Esophagus muscularis mucosa (tissue), 4 donors: ENCODE data around the gene SYT6. TPM values are rescaled to one million over a fixed set of nuclear protein-coding genes. Genes with fewer than 3 reads are reported as not detected.

Experiments used
- DNase-seq: peaks from one replicate; pipeline ENCODE4 v3.0.0-alpha.2; 2017; ENCODE audit errors: extremely low spot score
- H3K27ac ChIP-seq, 4 donors: fragments of 200-600 bp; sonication (generic); replicated peaks in 1 of 4; 1 replicate in 3 of 4; 2 replicates in 1 of 4; pipeline ENCODE4 v1.5.1; 2016 to 2019; ENCODE audit warnings: mild to moderate bottlenecking in 1 of 4
- H3K27me3 ChIP-seq, 4 donors: fragments of 200-600 bp; sonication (generic); one replicate each; pipeline versions ENCODE4 v1.5.1 to v1.6.0; 2016 to 2019
- H3K36me3 ChIP-seq, 4 donors: fragments of 200-600 bp; sonication (generic); one replicate each; pipeline ENCODE4 v1.5.1; 2016 to 2019
- H3K4me1 ChIP-seq, 4 donors: fragments of 200-600 bp; sonication (generic); one replicate each; pipeline ENCODE4 v1.5.1; 2016 to 2019
- H3K4me3 ChIP-seq, 4 donors: fragments of 200-600 bp; sonication (generic); 1 replicate in 2 of 4; 2 replicates in 2 of 4; pipeline ENCODE4 v1.5.1; 2016 to 2019; ENCODE audit warnings: mild to moderate bottlenecking in 4 of 4, moderate library complexity in 1 of 4
- H3K9me3 ChIP-seq, 4 donors: fragments of 200-600 bp; sonication (generic); 1 replicate in 3 of 4; 2 replicates in 1 of 4; pipeline ENCODE4 v1.5.1; 2016 to 2019
- EP300 ChIP-seq: sonication (generic); formaldehyde crosslinking; IDR thresholded peaks from one replicate; pipeline ENCODE4 v1.6.1; 2017; ENCODE audit warnings: antibody characterized with exemption
- POLR2A ChIP-seq: fragments of 450-650 bp; IDR thresholded peaks from one replicate; pipeline ENCODE4 v1.6.1; 2017; ENCODE audit warnings: antibody characterized with exemption, moderate library complexity, mild to moderate bottlenecking, low read depth
- POLR2AphosphoS5 ChIP-seq, 2 donors: sonication (generic); formaldehyde crosslinking; IDR thresholded peaks; one replicate each; pipeline ENCODE4 v1.6.1; 2017; ENCODE audit warnings: antibody characterized with exemption in 2 of 2
- WGBS: methylation state at CpG from one replicate; pipeline ENCODE4 v1.1.5; 2018; 5-methylcytosine and 5-hydroxymethylcytosine counted together
- intact Hi-C: fragments of 100-400 bp; cut with DNase I; formaldehyde crosslinking; loops from one replicate; pipeline ENCODE4 v1.15.1; 2023
- total RNA-seq, 4 donors: library from RNA; depleted of rRNA; stranded (reverse); fragments of >200 nt; gene quantifications; one replicate each; pipeline versions ENCODE4 v1.1.0 to v1.2.1, GENCODE V29; 2016
- TF ChIP-seq, protein P1 (sequence below), 3 experiments: fragments of 200-600 bp in 2 of 3; fragments of 450-650 bp in 1 of 3; sonication (generic) in 2 of 3; IDR thresholded peaks; one replicate each; pipeline ENCODE4 v1.5.1; 2017 to 2019; ENCODE audit warnings: antibody characterized with exemption in 3 of 3, mild to moderate bottlenecking in 2 of 3, moderate library complexity in 1 of 3

The SYT6 gene
- total RNA-seq, 4 donors from 2014 or later = 0.06 to 0.83 TPM; not detected in 2

DNA sequence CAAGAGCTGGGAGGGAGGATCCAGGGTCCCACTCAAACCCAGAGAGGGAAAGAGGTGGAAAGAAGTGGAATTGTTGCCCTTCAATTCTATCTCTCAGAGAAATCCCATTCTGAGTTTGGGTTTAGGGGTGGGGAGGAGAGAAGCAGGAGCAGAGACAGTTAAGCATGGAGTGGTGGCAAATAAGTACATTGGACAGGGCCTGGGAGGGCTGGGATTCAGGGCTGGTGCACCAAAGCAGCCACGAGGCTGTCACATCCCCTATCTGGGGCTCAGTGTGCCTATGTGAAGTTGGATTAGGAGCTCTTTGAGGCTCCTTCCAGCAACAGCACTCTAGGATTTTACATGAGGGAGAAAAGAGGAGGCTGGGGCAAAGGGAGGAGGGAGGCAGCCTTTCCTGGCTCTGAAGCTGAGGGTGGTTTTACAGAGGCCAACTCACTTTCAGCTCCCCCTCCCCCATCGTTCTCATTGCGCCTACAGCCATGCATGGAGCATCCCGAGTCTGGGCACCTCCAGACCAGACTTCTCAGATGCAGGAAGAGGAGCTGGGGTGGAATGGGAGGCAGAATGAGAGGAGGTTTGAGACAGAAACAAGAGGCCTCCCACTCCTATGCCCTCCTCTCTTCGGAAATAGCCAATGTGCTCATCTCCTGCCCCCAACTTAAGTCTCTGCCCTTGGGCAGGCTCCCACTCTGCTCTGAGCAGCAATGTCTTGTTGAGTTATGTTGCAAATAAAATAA is 3.0 kb upstream of the SYT6 start:
- H3K27ac ChIP-seq = no peak overlapping the region
- intact Hi-C loops = no loop called here
- no peak overlapping the region for H3K4me3 ChIP-seq
- H3K4me1 ChIP-seq = peaks cover 21 to 35% (median 31%) of the 10 kb centered on the region in 4 donors
- no peaks in the 10 kb centered on the region for H3K9me3 ChIP-seq
- H3K36me3 ChIP-seq = no peaks in the 10 kb centered on the region
- no peak for TF ChIP-seq EP300
- no peak for TF ChIP-seq POLR2AphosphoS5 (IDR thresholded peaks at IDR 0.05)
- no peak for TF ChIP-seq POLR2A
- TF ChIP-seq, protein P1, sequence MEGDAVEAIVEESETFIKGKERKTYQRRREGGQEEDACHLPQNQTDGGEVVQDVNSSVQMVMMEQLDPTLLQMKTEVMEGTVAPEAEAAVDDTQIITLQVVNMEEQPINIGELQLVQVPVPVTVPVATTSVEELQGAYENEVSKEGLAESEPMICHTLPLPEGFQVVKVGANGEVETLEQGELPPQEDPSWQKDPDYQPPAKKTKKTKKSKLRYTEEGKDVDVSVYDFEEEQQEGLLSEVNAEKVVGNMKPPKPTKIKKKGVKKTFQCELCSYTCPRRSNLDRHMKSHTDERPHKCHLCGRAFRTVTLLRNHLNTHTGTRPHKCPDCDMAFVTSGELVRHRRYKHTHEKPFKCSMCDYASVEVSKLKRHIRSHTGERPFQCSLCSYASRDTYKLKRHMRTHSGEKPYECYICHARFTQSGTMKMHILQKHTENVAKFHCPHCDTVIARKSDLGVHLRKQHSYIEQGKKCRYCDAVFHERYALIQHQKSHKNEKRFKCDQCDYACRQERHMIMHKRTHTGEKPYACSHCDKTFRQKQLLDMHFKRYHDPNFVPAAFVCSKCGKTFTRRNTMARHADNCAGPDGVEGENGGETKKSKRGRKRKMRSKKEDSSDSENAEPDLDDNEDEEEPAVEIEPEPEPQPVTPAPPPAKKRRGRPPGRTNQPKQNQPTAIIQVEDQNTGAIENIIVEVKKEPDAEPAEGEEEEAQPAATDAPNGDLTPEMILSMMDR (IDR thresholded peaks at IDR 0.05) = no peak
- 43% methylated on average over 5 of the region's 5 CpGs for WGBS
- peaks cover 7 to 60% (median 41%) of the 10 kb centered on the region in 4 donors for H3K27me3 ChIP-seq
- DNase-seq = no peak

DNA sequence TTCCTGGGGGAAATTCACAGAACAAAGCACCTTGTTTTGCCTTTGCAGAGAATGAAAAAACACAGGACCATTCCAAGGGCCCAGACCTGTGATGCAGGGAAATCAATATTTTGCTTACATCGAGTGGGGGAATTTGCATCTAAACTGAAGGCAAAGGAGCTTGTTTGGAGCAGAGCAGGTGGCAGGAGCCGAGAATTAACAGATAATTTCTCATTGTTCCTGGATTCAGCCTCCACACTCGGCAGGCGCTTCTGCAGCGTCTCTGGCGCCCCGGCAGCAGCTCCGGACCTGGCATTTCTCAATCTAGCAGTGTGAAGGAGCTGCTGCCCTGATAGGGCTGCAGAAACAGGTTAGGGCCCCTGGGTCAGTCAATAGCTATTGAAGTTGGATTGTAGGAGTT is 2.0 kb upstream of the SYT6 start:
- TF ChIP-seq, protein P1 (IDR thresholded peaks at IDR 0.05) = no peak
- TF ChIP-seq EP300 (no peak), POLR2A (no peak), POLR2AphosphoS5 (IDR thresholded peaks at IDR 0.05) (no peak)
- intact Hi-C loops = no loop called here
- no peak for DNase-seq
- H3K27me3 ChIP-seq = peaks cover 7 to 69% (median 46%) of the 10 kb centered on the region in 4 donors
- no peaks in the 10 kb centered on the region for H3K9me3 ChIP-seq
- 68% methylated on average over 8 of the region's 8 CpGs for WGBS
- H3K27ac ChIP-seq = no peak overlapping the region
- H3K4me1 ChIP-seq = peaks cover 21 to 36% (median 31%) of the 10 kb centered on the region in 4 donors
- H3K4me3 ChIP-seq = no peak overlapping the region
- no peaks in the 10 kb centered on the region for H3K36me3 ChIP-seq

DNA sequence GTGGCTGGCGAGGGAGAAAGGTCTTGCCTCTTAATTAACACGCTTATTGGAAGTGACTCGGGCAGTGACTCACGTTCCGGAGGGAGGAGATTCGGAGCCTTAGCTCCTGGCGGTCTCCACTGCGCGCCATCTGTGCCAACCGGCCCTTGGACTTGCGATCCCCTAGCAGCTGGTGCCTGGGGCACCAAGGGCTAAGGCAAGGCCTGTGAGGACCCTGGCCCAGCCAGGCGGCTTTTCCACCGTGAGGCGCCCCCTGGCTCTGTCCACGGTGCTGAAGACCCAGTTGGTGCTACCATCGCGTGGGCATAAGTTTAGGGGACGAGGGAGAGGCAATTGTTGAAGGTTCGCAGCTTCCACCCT is 1.3 kb upstream of the SYT6 start:
- no peak for DNase-seq
- H3K4me3 ChIP-seq = no peak overlapping the region
- H3K9me3 ChIP-seq = no peaks in the 10 kb centered on the region
- no peaks in the 10 kb centered on the region for H3K36me3 ChIP-seq
- peaks cover 7 to 73% (median 46%) of the 10 kb centered on the region in 4 donors for H3K27me3 ChIP-seq
- intact Hi-C loops = no loop called here
- TF ChIP-seq EP300 = no peak
- no peak for TF ChIP-seq POLR2A
- TF ChIP-seq, protein P1 (IDR thresholded peaks at IDR 0.05) = no peak
- TF ChIP-seq POLR2AphosphoS5 (IDR thresholded peaks at IDR 0.05) = no peak
- no peak overlapping the region for H3K27ac ChIP-seq
- H3K4me1 ChIP-seq = peaks cover 21 to 36% (median 31%) of the 10 kb centered on the region in 4 donors
- 10% methylated on average over 17 of the region's 19 CpGs for WGBS

DNA sequence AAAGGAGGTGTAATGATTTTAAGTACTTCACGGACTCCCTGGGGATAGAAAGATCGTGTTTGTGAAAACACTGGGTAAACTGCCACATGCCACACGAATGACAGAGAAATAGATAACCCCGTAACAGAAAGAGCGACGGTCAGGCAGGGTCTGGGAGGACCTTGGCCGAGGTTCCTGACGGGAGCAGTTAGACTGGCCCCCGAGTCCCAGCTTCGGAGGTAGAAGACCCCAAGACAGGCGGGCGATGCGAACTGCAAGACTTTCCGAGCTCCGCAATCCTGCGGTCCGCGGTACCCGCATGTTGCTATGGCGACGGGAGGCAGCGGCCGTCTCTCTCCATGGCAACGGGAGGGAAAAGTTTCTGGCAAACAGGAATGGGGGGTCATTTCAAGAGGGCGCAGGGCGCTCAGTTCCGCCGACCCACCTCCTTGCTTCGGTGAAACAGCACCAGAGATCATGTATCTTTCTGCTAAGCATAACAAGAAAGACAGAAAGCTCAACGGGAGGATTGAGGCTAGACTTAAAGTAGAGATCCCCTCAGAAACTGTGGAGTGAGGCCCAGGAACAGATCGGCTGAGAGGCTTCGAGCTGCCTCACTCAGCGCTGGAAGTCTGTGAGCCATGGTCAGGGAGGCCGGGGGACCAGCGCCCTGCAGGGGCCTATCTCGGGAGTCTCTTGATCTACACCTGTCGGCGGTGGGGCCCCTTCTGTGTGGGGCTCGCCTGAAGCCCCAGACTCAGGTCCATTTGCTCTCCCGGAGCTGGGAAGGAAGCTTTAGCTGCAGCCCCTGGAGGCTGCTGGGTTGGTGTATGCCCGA is 685 bp upstream of the SYT6 start:
- H3K4me1 ChIP-seq = peaks cover 21 to 36% (median 31%) of the 10 kb centered on the region in 4 donors
- H3K27me3 ChIP-seq = peaks cover 7 to 79% (median 46%) of the 10 kb centered on the region in 4 donors
- H3K9me3 ChIP-seq = no peaks in the 10 kb centered on the region
- no peak for DNase-seq
- intact Hi-C loops = no loop called here
- no peak overlapping the region for H3K27ac ChIP-seq
- TF ChIP-seq, protein P1 (IDR thresholded peaks at IDR 0.05) = no peak
- TF ChIP-seq POLR2A = no peak
- TF ChIP-seq POLR2AphosphoS5 (IDR thresholded peaks at IDR 0.05) = no peak
- no peak for TF ChIP-seq EP300
- 2% methylated on average over 34 of the region's 41 CpGs for WGBS
- peak overlapping the region in 3 of 4 donors; percentile 47 to 60 (median 53) for H3K4me3 ChIP-seq
- no peaks in the 10 kb centered on the region for H3K36me3 ChIP-seq
